Nephron progenitor cell (in vitro differentiated cells): ENCODE data around the gene INPP5D.
A peak's percentile ranks its signal among the peaks of the same experiment; 100 is the strongest.
"Not testable (repeated sequence)": the region's sequence is repeated elsewhere in the genome, so short reads cannot be mapped to it uniquely, and the experiment has no call there.

Experiments
- DNase-seq: peaks from one replicate; pipeline ENCODE4 v3.0.0; 2021
- H3K27ac Mint-ChIP-seq: 2 replicates; pipeline ENCODE4 v1.8.0; 2021; ENCODE audit warnings: mild to moderate bottlenecking, moderate library complexity, mixed read lengths
- H3K27me3 Mint-ChIP-seq: 2 replicates; pipeline ENCODE4 v1.8.0; 2021; ENCODE audit warnings: mild to moderate bottlenecking, low read depth, mixed read lengths; ENCODE audit not compliant: poor library complexity
- H3K36me3 Mint-ChIP-seq: 2 replicates; pipeline ENCODE4 v1.8.0; 2021; ENCODE audit warnings: low read depth, mixed read lengths
- H3K4me1 Mint-ChIP-seq: 2 replicates; pipeline ENCODE4 v1.8.0; 2021; ENCODE audit warnings: mixed read lengths
- H3K4me3 Mint-ChIP-seq: 2 replicates; pipeline ENCODE4 v1.8.0; 2021; ENCODE audit warnings: mild to moderate bottlenecking, moderate library complexity, mixed read lengths
- H3K9me3 Mint-ChIP-seq: 2 replicates; pipeline ENCODE4 v1.8.0; 2021; ENCODE audit warnings: mild to moderate bottlenecking, moderate library complexity, mixed read lengths
- TF ChIP-seq, protein P1 (sequence below): fragments of 200-600 bp; sonication (generic); IDR thresholded peaks from 2 replicates; pipeline ENCODE4 v1.5.0; 2021; ENCODE audit warnings: antibody characterized with exemption

INPP5D gene

DNA sequence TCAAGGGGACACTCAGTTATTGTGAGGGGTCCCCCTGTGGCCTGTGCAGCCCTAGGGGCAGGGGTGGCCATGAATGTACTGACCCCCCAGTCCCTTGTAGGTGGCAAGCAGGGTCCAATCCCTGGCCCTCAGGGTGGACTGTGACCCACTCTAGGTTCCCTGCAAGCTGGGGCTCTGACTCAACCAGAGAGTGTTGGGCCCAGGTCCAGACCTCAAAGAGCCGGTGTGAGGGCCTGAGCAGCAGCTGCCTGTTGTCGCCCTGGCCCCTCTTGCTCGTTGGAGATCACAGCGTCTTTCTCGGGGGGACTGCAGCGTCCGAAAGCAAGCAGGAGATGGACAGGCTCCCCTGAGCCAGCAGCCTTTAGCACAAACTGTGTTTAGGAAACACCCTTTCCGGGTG lies 124.5 kb downstream of the INPP5D start:
- Mint-ChIP-seq H3K27me3 (peaks cover 29% of the 10 kb centered on the region), H3K9me3 (peaks cover 18% of the 10 kb centered on the region), H3K4me1 (peaks cover 34% of the 10 kb centered on the region), H3K36me3 (peaks cover 13% of the 10 kb centered on the region), H3K27ac (no peak overlapping the region), H3K4me3 (no peak overlapping the region)
- no peak for DNase-seq
- TF ChIP-seq, protein P1, sequence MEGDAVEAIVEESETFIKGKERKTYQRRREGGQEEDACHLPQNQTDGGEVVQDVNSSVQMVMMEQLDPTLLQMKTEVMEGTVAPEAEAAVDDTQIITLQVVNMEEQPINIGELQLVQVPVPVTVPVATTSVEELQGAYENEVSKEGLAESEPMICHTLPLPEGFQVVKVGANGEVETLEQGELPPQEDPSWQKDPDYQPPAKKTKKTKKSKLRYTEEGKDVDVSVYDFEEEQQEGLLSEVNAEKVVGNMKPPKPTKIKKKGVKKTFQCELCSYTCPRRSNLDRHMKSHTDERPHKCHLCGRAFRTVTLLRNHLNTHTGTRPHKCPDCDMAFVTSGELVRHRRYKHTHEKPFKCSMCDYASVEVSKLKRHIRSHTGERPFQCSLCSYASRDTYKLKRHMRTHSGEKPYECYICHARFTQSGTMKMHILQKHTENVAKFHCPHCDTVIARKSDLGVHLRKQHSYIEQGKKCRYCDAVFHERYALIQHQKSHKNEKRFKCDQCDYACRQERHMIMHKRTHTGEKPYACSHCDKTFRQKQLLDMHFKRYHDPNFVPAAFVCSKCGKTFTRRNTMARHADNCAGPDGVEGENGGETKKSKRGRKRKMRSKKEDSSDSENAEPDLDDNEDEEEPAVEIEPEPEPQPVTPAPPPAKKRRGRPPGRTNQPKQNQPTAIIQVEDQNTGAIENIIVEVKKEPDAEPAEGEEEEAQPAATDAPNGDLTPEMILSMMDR: no peak

- Mint-ChIP-seq H3K9me3 (peaks cover 12% of the 10 kb centered on the region), H3K4me1 (peaks cover 34% of the 10 kb centered on the region), H3K27me3 (peaks cover 25% of the 10 kb centered on the region), H3K27ac (peak overlapping the region; percentile 75), H3K4me3 (no peak overlapping the region), H3K36me3 (peaks cover 9% of the 10 kb centered on the region)
- no peak for DNase-seq
- TF ChIP-seq, protein P1: no peak
Observed at GRCh38 chr2:233185330-233185729, 125.2 kb downstream of the INPP5D start.

DNA sequence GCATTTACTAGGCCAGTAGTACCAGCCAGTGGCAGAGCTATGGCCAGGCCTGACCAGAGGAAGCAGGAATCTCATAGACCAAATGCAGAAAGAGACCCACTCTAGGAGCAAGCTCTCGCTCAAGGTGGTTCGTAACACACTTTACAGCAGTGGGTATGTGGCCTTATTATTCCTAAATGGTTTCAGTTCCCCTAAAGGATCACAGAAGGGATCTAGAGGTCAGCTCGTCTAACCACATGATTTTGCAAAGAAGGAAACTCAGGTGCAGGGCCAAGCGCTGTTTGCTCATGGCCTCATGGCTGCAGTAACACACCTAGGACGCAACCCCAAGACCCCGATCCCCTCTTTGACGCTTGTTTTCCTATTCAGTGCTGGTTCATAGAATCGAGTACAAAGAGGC lies 125.8 kb downstream of the INPP5D start:
- Mint-ChIP-seq H3K27ac (no peak overlapping the region), H3K27me3 (peaks cover 27% of the 10 kb centered on the region), H3K36me3 (peaks cover 7% of the 10 kb centered on the region), H3K4me1 (peaks cover 34% of the 10 kb centered on the region), H3K9me3 (peaks cover 8% of the 10 kb centered on the region), H3K4me3 (no peak overlapping the region)
- DNase-seq: no peak
- TF ChIP-seq, protein P1: no peak

- Mint-ChIP-seq H3K36me3 (no peaks in the 10 kb centered on the region), H3K9me3 (no peaks in the 10 kb centered on the region), H3K4me3 (no peak overlapping the region), H3K27me3 (peaks cover 23% of the 10 kb centered on the region), H3K27ac (no peak overlapping the region), H3K4me1 (peaks cover 34% of the 10 kb centered on the region)
- no peak for DNase-seq
- TF ChIP-seq, protein P1: no peak
Observed at GRCh38 chr2:233186851-233187250, 126.7 kb downstream of the INPP5D start.

DNA sequence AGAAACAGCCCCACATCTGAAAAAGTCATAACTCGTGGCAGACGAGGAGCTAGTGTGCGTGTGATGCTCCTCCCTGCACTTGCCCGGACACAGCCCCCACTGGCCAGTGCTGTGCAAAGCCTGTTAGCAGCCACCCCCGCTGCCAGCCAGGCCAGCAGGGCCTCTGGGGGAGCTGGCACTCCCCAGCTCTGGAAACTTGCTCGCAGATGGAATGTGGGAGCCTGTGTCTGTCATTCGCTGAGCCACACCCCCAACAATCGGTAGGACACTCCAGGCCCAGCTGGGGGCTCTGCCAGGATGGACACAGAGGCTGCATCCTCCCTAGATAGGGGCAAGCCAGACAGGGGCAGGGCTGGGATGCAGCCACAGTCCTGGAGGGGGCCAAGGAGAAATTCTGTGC lies 128.9 kb downstream of the INPP5D start:
- H3K4me1 Mint-ChIP-seq: peaks cover 34% of the 10 kb centered on the region
- no peak overlapping the region for H3K4me3 Mint-ChIP-seq
- H3K36me3 Mint-ChIP-seq: no peaks in the 10 kb centered on the region
- H3K9me3 Mint-ChIP-seq: no peaks in the 10 kb centered on the region
- DNase-seq: no peak
- H3K27ac Mint-ChIP-seq: peak overlapping the region; percentile 45
- TF ChIP-seq, protein P1: no peak
- peaks cover 16% of the 10 kb centered on the region for H3K27me3 Mint-ChIP-seq

DNA sequence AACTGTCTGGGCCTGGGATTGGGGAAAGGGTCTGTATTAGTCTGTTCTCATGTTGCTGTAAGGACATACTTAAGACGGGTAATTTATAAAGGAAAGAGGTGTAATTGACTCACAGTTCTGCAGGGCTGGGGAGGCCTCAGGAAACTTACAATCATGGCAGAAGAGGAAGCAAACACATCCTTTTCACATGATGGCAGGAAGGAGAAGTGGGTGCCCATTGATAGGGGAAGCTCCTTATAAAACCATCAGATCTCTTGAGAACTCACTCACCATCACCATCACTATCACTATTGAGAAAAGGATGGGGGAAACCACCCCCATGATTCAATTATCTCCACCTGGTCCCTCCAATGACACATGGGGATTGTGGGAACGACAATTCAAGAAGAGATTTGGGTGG lies 130.9 kb downstream of the INPP5D start:
- not testable (repeated sequence) for H3K9me3 Mint-ChIP-seq, H3K27me3 Mint-ChIP-seq, H3K36me3 Mint-ChIP-seq, H3K27ac Mint-ChIP-seq, H3K4me3 Mint-ChIP-seq, DNase-seq
- peaks cover 19% of the 10 kb centered on the region for H3K4me1 Mint-ChIP-seq
